ENCODE results near the gene EXPH5.

GRCh38 chr11:108580043-108580442, 13.5 kb downstream of the EXPH5 start:
- TF ChIP-seq CTCF (IDR thresholded peaks at IDR 0.05; ENCODE audit: insufficient read depth, low read length) = no peak
- TF ChIP-seq POLR2AphosphoS5 (IDR thresholded peaks at IDR 0.05; ENCODE audit: low read depth) = no peak
- no peak for TF ChIP-seq REST (IDR thresholded peaks at IDR 0.05; ENCODE audit: insufficient replicate concordance, low read depth)
- TF ChIP-seq SPI1 (IDR thresholded peaks at IDR 0.05; ENCODE audit: borderline replicate concordance, low read depth) = no peak
- TF ChIP-seq GABPA (IDR thresholded peaks at IDR 0.05; ENCODE audit: low read depth) = no peak

Measured in HL-60 (cell line).